ENCODE data around the gene IVNS1ABP. TPM values are rescaled to one million over a fixed set of nuclear protein-coding genes. Genes with fewer than 3 reads are reported as not detected.

The IVNS1ABP gene
- total and polyA plus RNA-seq, 9 donors = 31.2 to 73.9 (median 54.2) TPM

- Histone ChIP-seq H3K9me3 (no peaks in the 10 kb centered on the region), H3K27ac (no peak overlapping the region), H3K36me3 (no peaks in the 10 kb centered on the region), H3K27me3 (no peaks in the 10 kb centered on the region), H3K4me3 (no peak overlapping the region), H3K4me1 (ENCODE audit: insufficient read depth) (no peaks in the 10 kb centered on the region)
- 81 to 89% (median 83%) methylated on average over 2 of the region's 2 CpGs for WGBS, 3 donors
- intact Hi-C loops (cut with DNase I) = no loop called here
- no peak for DNase-seq
- no peak for TF ChIP-seq POLR2A (IDR thresholded peaks at IDR 0.05)
- no peak for TF ChIP-seq CTCF (IDR thresholded peaks at IDR 0.05)
- TF ChIP-seq EP300 (IDR thresholded peaks at IDR 0.05) = no peak
These were observed 19.1 kb downstream of the IVNS1ABP start for GRCh38 chr1:185297982-185298381.

GRCh38 chr1:185295091-185295490 lies 22.0 kb downstream of the IVNS1ABP start:
- Histone ChIP-seq H3K4me3 (no peak overlapping the region), H3K36me3 (no peaks in the 10 kb centered on the region), H3K9me3 (no peaks in the 10 kb centered on the region), H3K27ac (no peak overlapping the region), H3K27me3 (no peaks in the 10 kb centered on the region), H3K4me1 (ENCODE audit: insufficient read depth) (no peaks in the 10 kb centered on the region)
- DNase-seq = no peak
- TF ChIP-seq POLR2A (IDR thresholded peaks at IDR 0.05) (no peak), EP300 (IDR thresholded peaks at IDR 0.05) (no peak), CTCF (IDR thresholded peaks at IDR 0.05) (no peak)
- intact Hi-C loops (cut with DNase I) = no loop called here

- no peaks in the 10 kb centered on the region for H3K4me1 ChIP-seq (ENCODE audit: insufficient read depth)
- no peak overlapping the region for H3K4me3 ChIP-seq
- no peak overlapping the region for H3K27ac ChIP-seq
- H3K36me3 ChIP-seq = no peaks in the 10 kb centered on the region
- WGBS, 3 donors = 93 to 97% (median 95%) methylated on average over 1 of the region's 1 CpG
- intact Hi-C loops (cut with DNase I) = no loop called here
- no peaks in the 10 kb centered on the region for H3K9me3 ChIP-seq
- DNase-seq = no peak
- TF ChIP-seq CTCF (IDR thresholded peaks at IDR 0.05) = no peak
- no peak for TF ChIP-seq POLR2A (IDR thresholded peaks at IDR 0.05)
- TF ChIP-seq EP300 (IDR thresholded peaks at IDR 0.05) = no peak
- H3K27me3 ChIP-seq = no peaks in the 10 kb centered on the region
These were observed 23.0 kb downstream of the IVNS1ABP start for GRCh38 chr1:185293967-185294542.

- Histone ChIP-seq H3K4me1 (ENCODE audit: insufficient read depth) (no peaks in the 10 kb centered on the region), H3K27me3 (no peaks in the 10 kb centered on the region), H3K36me3 (no peaks in the 10 kb centered on the region), H3K4me3 (no peak overlapping the region), H3K27ac (no peak overlapping the region), H3K9me3 (no peaks in the 10 kb centered on the region)
- no peak for DNase-seq
- TF ChIP-seq POLR2A (IDR thresholded peaks at IDR 0.05) (no peak), EP300 (IDR thresholded peaks at IDR 0.05) (no peak)
- WGBS, 3 donors = 81 to 87% (median 85%) methylated on average over 5 of the region's 5 CpGs
- intact Hi-C loops (cut with DNase I) = no loop called here
These were observed 24.8 kb downstream of the IVNS1ABP start for GRCh38 chr1:185292237-185292636.

- TF ChIP-seq EP300 (IDR thresholded peaks at IDR 0.05) = no peak
- no peak for TF ChIP-seq POLR2A (IDR thresholded peaks at IDR 0.05)
- no peak for TF ChIP-seq CTCF (IDR thresholded peaks at IDR 0.05)
- H3K27ac ChIP-seq = no peak overlapping the region
- no peaks in the 10 kb centered on the region for H3K27me3 ChIP-seq
- no peak overlapping the region for H3K4me3 ChIP-seq
- 73 to 89% (median 85%) methylated on average over 1 of the region's 1 CpG for WGBS, 3 donors
- DNase-seq = no peak
- intact Hi-C loops (cut with DNase I) = no loop called here
- no peaks in the 10 kb centered on the region for H3K9me3 ChIP-seq
- no peaks in the 10 kb centered on the region for H3K4me1 ChIP-seq (ENCODE audit: insufficient read depth)
- no peaks in the 10 kb centered on the region for H3K36me3 ChIP-seq
These were observed 25.4 kb downstream of the IVNS1ABP start for GRCh38 chr1:185291652-185292051.
